Measurements from ENCODE around the gene BBS1.
A peak's percentile ranks its signal among the peaks of the same experiment; 100 is the strongest.

Gene BBS1

GRCh38 chr11:66557733-66558326 is 47.4 kb downstream of the BBS1 start:
- Histone ChIP-seq H3K4me2 (ENCODE audit: low read length) (no peak overlapping the region), H3K27ac (no peak overlapping the region), H3K79me2 (no peaks in the 10 kb centered on the region), H3K4me3 (ENCODE audit: low read depth, low read length) (no peak overlapping the region), H3K36me3 (ENCODE audit: control insufficient read depth, insufficient read depth, low read length) (no peaks in the 10 kb centered on the region), H2AFZ (no peak overlapping the region), H3K9me3 (ENCODE audit: control insufficient read depth, low read length) (no peaks in the 10 kb centered on the region), H3K27me3 (ENCODE audit: control insufficient read depth, insufficient read depth, low read length) (no peaks in the 10 kb centered on the region), H3K4me1 (peaks cover 4% of the 10 kb centered on the region), H3K9ac (no peak overlapping the region)
- TF ChIP-seq, protein P1, sequence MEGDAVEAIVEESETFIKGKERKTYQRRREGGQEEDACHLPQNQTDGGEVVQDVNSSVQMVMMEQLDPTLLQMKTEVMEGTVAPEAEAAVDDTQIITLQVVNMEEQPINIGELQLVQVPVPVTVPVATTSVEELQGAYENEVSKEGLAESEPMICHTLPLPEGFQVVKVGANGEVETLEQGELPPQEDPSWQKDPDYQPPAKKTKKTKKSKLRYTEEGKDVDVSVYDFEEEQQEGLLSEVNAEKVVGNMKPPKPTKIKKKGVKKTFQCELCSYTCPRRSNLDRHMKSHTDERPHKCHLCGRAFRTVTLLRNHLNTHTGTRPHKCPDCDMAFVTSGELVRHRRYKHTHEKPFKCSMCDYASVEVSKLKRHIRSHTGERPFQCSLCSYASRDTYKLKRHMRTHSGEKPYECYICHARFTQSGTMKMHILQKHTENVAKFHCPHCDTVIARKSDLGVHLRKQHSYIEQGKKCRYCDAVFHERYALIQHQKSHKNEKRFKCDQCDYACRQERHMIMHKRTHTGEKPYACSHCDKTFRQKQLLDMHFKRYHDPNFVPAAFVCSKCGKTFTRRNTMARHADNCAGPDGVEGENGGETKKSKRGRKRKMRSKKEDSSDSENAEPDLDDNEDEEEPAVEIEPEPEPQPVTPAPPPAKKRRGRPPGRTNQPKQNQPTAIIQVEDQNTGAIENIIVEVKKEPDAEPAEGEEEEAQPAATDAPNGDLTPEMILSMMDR (IDR thresholded peaks at IDR 0.05): no peak

- peak overlapping the region; percentile 35 for H3K4me2 ChIP-seq (ENCODE audit: low read length)
- no peaks in the 10 kb centered on the region for H3K9me3 ChIP-seq (ENCODE audit: control insufficient read depth, low read length)
- H3K27ac ChIP-seq: no peak overlapping the region
- H3K9ac ChIP-seq: no peak overlapping the region
- H3K27me3 ChIP-seq (ENCODE audit: control insufficient read depth, insufficient read depth, low read length): no peaks in the 10 kb centered on the region
- no peak overlapping the region for H3K4me3 ChIP-seq (ENCODE audit: low read depth, low read length)
- no peak overlapping the region for H2AFZ ChIP-seq
- H3K4me1 ChIP-seq: peaks cover 4% of the 10 kb centered on the region
- TF ChIP-seq, protein P1 (IDR thresholded peaks at IDR 0.05): no peak
- no peaks in the 10 kb centered on the region for H3K79me2 ChIP-seq
- H3K36me3 ChIP-seq (ENCODE audit: control insufficient read depth, insufficient read depth, low read length): no peaks in the 10 kb centered on the region
These were observed 48.9 kb downstream of the BBS1 start for GRCh38 chr11:66559142-66559865.

DNA sequence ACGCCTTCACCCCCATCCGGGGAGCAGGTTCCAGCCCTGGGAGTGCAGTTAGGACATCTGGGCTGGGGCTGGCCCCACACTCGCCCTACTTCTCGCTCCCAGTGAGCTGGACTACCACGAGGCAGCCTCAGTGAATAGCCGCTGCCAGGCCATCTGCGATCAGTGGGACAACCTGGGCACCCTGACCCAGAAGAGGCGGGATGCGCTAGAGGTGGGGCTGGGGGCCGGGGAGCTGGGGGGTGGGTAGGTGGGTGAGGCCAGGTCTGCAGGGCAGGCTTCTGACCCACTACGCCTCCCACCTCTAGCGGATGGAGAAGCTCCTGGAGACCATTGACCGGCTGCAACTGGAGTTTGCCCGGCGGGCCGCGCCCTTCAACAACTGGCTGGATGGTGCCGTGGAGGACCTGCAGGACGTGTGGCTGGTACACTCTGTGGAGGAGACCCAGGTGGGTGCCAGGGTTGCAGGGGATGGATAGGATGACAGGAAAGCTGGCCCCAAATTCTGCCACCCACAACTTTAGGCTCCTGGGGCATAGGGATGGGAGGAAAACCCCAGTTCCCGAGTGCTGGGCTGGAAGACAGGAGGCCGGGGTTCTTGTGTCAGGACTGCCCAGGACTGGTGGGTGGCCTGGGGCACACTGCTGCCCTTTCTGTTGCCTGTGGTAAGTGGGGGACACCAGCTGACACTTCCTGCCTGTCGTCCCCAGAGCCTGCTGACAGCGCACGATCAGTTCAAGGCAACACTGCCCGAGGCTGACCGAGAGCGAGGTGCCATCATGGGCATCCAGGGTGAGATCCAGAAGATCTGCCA is 49.6 kb downstream of the BBS1 start:
- no peak overlapping the region for H3K4me2 ChIP-seq (ENCODE audit: low read length)
- no peak overlapping the region for H3K4me3 ChIP-seq (ENCODE audit: low read depth, low read length)
- TF ChIP-seq, protein P1 (IDR thresholded peaks at IDR 0.05): no peak
- H3K27me3 ChIP-seq (ENCODE audit: control insufficient read depth, insufficient read depth, low read length): no peaks in the 10 kb centered on the region
- no peak overlapping the region for H3K27ac ChIP-seq
- H3K4me1 ChIP-seq: peaks cover 4% of the 10 kb centered on the region
- H3K9me3 ChIP-seq (ENCODE audit: control insufficient read depth, low read length): no peaks in the 10 kb centered on the region
- no peak overlapping the region for H2AFZ ChIP-seq
- H3K36me3 ChIP-seq (ENCODE audit: control insufficient read depth, insufficient read depth, low read length): no peaks in the 10 kb centered on the region
- no peak overlapping the region for H3K9ac ChIP-seq
- no peaks in the 10 kb centered on the region for H3K79me2 ChIP-seq

GRCh38 chr11:66561178-66561974 is 50.9 kb downstream of the BBS1 start:
- no peak overlapping the region for H3K27ac ChIP-seq
- TF ChIP-seq, protein P1 (IDR thresholded peaks at IDR 0.05): no peak

More at GRCh38 chr11:66561178-66561974, 50.9 kb downstream of the BBS1 start:
- Histone ChIP-seq H3K27me3 (ENCODE audit: control insufficient read depth, insufficient read depth, low read length) (no peaks in the 10 kb centered on the region), H3K9me3 (ENCODE audit: control insufficient read depth, low read length) (no peaks in the 10 kb centered on the region), H3K79me2 (no peaks in the 10 kb centered on the region), H3K36me3 (ENCODE audit: control insufficient read depth, insufficient read depth, low read length) (no peaks in the 10 kb centered on the region), H3K4me3 (ENCODE audit: low read depth, low read length) (no peak overlapping the region), H3K4me2 (ENCODE audit: low read length) (no peak overlapping the region), H3K9ac (no peak overlapping the region), H2AFZ (no peak overlapping the region), H3K4me1 (peaks cover 4% of the 10 kb centered on the region)
